ENCODE data around the gene MVB12B. TPM values are rescaled to one million over a fixed set of nuclear protein-coding genes. Genes with fewer than 3 reads are reported as not detected.

The MVB12B gene
- total RNA-seq, 1 experiment from 2014 or later: 5.8 TPM

DNA sequence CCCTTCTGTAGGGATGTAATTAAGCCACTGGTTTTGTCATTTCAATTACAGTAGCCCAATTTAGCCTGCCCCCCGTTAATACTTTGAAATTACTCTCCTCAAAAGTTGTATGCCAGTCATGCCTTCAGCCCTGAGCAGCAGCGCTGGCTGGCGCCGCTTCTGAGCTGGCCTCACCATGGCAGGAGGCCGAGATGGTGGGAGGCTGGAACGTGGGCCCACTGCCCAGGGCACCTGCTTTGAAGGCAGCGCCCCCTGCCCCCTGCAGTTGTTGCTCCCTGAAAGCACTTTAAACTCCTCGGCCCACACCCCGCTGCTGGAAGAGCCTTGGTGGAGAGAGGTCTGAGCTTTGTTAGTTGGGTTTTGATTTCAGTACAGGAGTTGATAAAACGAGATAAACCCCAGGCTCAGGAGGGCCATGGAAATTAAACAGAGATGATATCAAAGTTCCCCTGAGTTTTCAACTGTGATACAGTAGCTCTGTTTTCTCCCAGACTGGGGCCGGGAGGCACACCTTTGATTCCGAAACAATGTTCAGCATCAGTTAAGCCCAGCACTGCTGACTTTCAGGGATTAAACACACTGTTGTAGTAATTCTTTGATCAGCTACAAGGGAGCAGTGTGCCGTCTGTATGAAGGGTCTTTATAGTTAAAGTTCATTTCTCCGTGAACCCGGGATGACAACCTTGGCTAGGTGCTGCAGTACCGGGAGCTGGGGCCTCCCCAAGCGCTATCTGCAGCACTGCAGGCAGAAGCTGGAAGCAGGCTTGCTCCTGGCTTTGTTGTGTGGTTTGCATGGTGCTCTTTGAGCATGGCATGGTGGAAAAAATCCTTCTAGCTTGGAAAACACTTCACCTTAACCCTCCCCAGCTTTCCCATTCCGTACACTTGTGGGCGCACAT lies 9.5 kb downstream of the MVB12B start:
- H4K5ac ChIP-seq (ENCODE audit: insufficient read length, low read depth, low read length): no peak overlapping the region
- no peak overlapping the region for H3K18ac ChIP-seq (ENCODE audit: insufficient read length, low read depth, low read length)
- H4K8ac ChIP-seq (replicated peaks; ENCODE audit: insufficient read length, low read depth, low read length): no peak overlapping the region
- peaks cover 1% of the 10 kb centered on the region; the same call in 1 of the 2 replicates for H3K79me2 ChIP-seq (ENCODE audit: insufficient read depth, low read length)
- H3T11ph ChIP-seq (ENCODE audit: low read length): no peak overlapping the region
- no peak overlapping the region for H3K4ac ChIP-seq (ENCODE audit: low read depth, low read length)
- H2BK15ac ChIP-seq (ENCODE audit: low read depth, low read length): no peak overlapping the region
- H3K23me2 ChIP-seq (ENCODE audit: insufficient read length, low read depth, low read length, poor library complexity, severe bottlenecking): no peaks in the 10 kb centered on the region
- no peak overlapping the region for H3K23ac ChIP-seq (ENCODE audit: insufficient read length, low read depth, low read length)
- no peak overlapping the region for H3K4me3 Mint-ChIP-seq
- H2AFZ ChIP-seq (ENCODE audit: low read length): no peak overlapping the region
- no peaks in the 10 kb centered on the region for H3K9me3 Mint-ChIP-seq
- TF ChIP-seq, protein P1, sequence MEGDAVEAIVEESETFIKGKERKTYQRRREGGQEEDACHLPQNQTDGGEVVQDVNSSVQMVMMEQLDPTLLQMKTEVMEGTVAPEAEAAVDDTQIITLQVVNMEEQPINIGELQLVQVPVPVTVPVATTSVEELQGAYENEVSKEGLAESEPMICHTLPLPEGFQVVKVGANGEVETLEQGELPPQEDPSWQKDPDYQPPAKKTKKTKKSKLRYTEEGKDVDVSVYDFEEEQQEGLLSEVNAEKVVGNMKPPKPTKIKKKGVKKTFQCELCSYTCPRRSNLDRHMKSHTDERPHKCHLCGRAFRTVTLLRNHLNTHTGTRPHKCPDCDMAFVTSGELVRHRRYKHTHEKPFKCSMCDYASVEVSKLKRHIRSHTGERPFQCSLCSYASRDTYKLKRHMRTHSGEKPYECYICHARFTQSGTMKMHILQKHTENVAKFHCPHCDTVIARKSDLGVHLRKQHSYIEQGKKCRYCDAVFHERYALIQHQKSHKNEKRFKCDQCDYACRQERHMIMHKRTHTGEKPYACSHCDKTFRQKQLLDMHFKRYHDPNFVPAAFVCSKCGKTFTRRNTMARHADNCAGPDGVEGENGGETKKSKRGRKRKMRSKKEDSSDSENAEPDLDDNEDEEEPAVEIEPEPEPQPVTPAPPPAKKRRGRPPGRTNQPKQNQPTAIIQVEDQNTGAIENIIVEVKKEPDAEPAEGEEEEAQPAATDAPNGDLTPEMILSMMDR (conservative IDR thresholded peaks at IDR 0.05): 0 out of 3 replicates have a peak, but pooled peaks have one; percentile 16
- no peaks in the 10 kb centered on the region for H3K27me3 ChIP-seq (ENCODE audit: insufficient read depth, low read length)
- H3K27ac ChIP-seq (ENCODE audit: insufficient read length, low read depth, low read length): no peak overlapping the region
- DNase-seq: no peak
- WGBS (ENCODE audit: extremely low coverage, insufficient read length, low lambda C conversion rate): no CpG with 5 or more reads among the region's 19 CpGs
- H2BK5ac ChIP-seq (ENCODE audit: insufficient read length, low read length): no peak overlapping the region
- no peaks in the 10 kb centered on the region for H3K27me3 Mint-ChIP-seq (ENCODE audit: low read depth)
- peaks cover 0 to 5% (median 0%) of the 10 kb centered on the region in 3 experiments; a peak in 3 of 7 replicates for H3K36me3 Mint-ChIP-seq (ENCODE audit: insufficient read depth in 1 of 3, low read depth in 3 of 3)
- peaks cover 33 to 39% of the 10 kb centered on the region in 2 experiments for H3K4me1 Mint-ChIP-seq
- H3K14ac ChIP-seq (ENCODE audit: insufficient read depth, low read length): no peak overlapping the region
- H3K27ac Mint-ChIP-seq: peak overlapping the region in 1 of 3 experiments; percentile 62; a peak in 1 of 7 replicates
- no peak overlapping the region for H4K91ac ChIP-seq (ENCODE audit: insufficient read length, low read depth, low read length)
- H3K56ac ChIP-seq (ENCODE audit: insufficient read length, low read depth, low read length): no peak overlapping the region
- no peak overlapping the region for H2BK120ac ChIP-seq (ENCODE audit: low read depth, low read length, poor library complexity, severe bottlenecking)
- no peak overlapping the region for H2AK5ac ChIP-seq (ENCODE audit: insufficient read length, low read length)
- no peaks in the 10 kb centered on the region for H4K20me1 ChIP-seq (ENCODE audit: control insufficient read depth, insufficient read depth, insufficient read length)
- H2BK12ac ChIP-seq (ENCODE audit: insufficient read length, low read depth, low read length): no peak overlapping the region
- no peak overlapping the region for H2BK20ac ChIP-seq (ENCODE audit: low read depth, low read length, poor library complexity, severe bottlenecking)
- H3K9ac ChIP-seq (ENCODE audit: extremely low read depth, insufficient read length, low read length): no peak overlapping the region
- no peak overlapping the region for H3K4me2 ChIP-seq (ENCODE audit: insufficient read depth, insufficient read length, low read length)
- H3K4me1 ChIP-seq (ENCODE audit: insufficient read depth, low read length): peaks cover 4% of the 10 kb centered on the region
- H3K79me1 ChIP-seq (ENCODE audit: insufficient read depth, low read depth, low read length, poor library complexity, severe bottlenecking): no peaks in the 10 kb centered on the region
- no peaks in the 10 kb centered on the region for H3K9me3 ChIP-seq (ENCODE audit: control insufficient read depth, low read depth, low read length)
